ENCODE data around the gene KCMF1. TPM values are rescaled to one million over a fixed set of nuclear protein-coding genes. Genes with fewer than 3 reads are reported as not detected.

Gene KCMF1
- total RNA-seq, 3 donors from 2014 or later (not counting 1 experiment from before 2014, with no cell fraction given), result 70.8 to 81.4 (median 77.1) TPM

GRCh38 chr2:84925336-84925723, 45.6 kb upstream of the KCMF1 start:
- Histone ChIP-seq H3K9me3 (ENCODE audit: control insufficient read depth, insufficient read depth, low read length) (no peaks in the 10 kb centered on the region), H3K27ac (ENCODE audit: low read length) (no peak overlapping the region), H3K4me3 (ENCODE audit: low read length) (no peak overlapping the region), H3K36me3 (ENCODE audit: control insufficient read depth, insufficient read depth, low read length) (no peaks in the 10 kb centered on the region), H3K27me3 (ENCODE audit: control insufficient read depth, insufficient read depth, low read length) (no peaks in the 10 kb centered on the region), H3K4me1 (ENCODE audit: control insufficient read depth, insufficient read depth, low read length) (peaks cover 30% of the 10 kb centered on the region)
- TF ChIP-seq, protein P1, sequence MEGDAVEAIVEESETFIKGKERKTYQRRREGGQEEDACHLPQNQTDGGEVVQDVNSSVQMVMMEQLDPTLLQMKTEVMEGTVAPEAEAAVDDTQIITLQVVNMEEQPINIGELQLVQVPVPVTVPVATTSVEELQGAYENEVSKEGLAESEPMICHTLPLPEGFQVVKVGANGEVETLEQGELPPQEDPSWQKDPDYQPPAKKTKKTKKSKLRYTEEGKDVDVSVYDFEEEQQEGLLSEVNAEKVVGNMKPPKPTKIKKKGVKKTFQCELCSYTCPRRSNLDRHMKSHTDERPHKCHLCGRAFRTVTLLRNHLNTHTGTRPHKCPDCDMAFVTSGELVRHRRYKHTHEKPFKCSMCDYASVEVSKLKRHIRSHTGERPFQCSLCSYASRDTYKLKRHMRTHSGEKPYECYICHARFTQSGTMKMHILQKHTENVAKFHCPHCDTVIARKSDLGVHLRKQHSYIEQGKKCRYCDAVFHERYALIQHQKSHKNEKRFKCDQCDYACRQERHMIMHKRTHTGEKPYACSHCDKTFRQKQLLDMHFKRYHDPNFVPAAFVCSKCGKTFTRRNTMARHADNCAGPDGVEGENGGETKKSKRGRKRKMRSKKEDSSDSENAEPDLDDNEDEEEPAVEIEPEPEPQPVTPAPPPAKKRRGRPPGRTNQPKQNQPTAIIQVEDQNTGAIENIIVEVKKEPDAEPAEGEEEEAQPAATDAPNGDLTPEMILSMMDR (IDR thresholded peaks at IDR 0.05), result no peak
- DNase-seq (no peak), ATAC-seq (no peak)
- Mint-ChIP-seq H3K4me1 (peaks cover 21 to 28% of the 10 kb centered on the region in 2 donors), H3K27ac (peak overlapping the region; percentile 88 to 90), H3K36me3 (no peaks in the 10 kb centered on the region), H3K9me3 (no peaks in the 10 kb centered on the region), H3K27me3 (ENCODE audit: low read depth in 2 of 2) (no peaks in the 10 kb centered on the region), H3K4me3 (peak overlapping the region; percentile 98)
- 98% methylated on average over 2 of the region's 2 CpGs for WGBS (ENCODE audit: insufficient coverage)
- intact Hi-C loops (cut with micrococcal nuclease), result loop anchor here (1.0 kb wide), 3 partner anchors 19 to 430 kb away; no protein-coding TSS in a partner anchor

DNA sequence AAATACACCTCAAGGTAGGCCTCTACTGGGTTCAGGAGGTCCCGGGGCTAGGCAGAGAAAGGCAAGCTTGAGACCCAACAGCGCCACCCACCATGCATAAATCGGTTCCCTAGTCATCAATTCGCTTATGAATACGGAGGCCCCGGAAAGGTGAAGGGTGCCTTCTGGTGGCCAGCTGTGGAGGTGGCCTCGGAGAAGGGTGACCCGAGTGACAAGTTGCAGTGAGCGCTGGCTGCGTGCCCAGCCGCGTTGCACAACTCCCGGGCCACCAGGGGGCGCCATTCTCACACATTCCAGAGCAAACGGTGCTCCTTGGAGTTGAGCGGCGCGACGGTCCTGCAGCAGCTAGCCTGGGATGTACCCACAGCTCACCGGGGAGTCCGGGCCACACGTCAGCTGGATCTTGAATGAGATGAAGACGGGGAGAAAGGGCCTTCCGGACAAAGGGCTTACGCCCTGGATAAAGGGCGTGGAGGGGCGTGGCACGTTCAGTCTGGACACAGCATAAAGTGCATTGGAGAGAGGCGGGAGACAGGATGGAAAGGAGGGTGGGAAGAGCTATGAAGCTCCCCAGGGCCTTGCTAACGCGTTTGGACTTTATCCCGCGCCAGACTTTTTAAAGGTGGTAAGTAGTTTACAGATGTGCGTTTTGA, 45.1 kb upstream of the KCMF1 start:
- no peak overlapping the region for H3K27ac ChIP-seq (ENCODE audit: low read length)
- 4% methylated on average over 34 of the region's 34 CpGs for WGBS (ENCODE audit: insufficient coverage)
- H3K27me3 Mint-ChIP-seq (ENCODE audit: low read depth in 2 of 2), result no peaks in the 10 kb centered on the region
- no peaks in the 10 kb centered on the region for H3K36me3 Mint-ChIP-seq
- no peaks in the 10 kb centered on the region for H3K27me3 ChIP-seq (ENCODE audit: control insufficient read depth, insufficient read depth, low read length)
- no peaks in the 10 kb centered on the region for H3K36me3 ChIP-seq (ENCODE audit: control insufficient read depth, insufficient read depth, low read length)
- H3K4me3 Mint-ChIP-seq, result peak overlapping the region; percentile 98
- no peaks in the 10 kb centered on the region for H3K9me3 ChIP-seq (ENCODE audit: control insufficient read depth, insufficient read depth, low read length)
- no peaks in the 10 kb centered on the region for H3K9me3 Mint-ChIP-seq
- H3K27ac Mint-ChIP-seq, result peak overlapping the region; percentile 88 to 90
- peaks cover 21 to 28% of the 10 kb centered on the region in 2 donors for H3K4me1 Mint-ChIP-seq
- ATAC-seq, result peak; percentile 85 to 92 (median 88)
- intact Hi-C loops (cut with micrococcal nuclease), result loop anchor here (1.0 to 2.0 kb wide), 5 partner anchors 20 to 431 kb away; partner anchors contain the start of gene TRABD2A
- TF ChIP-seq, protein P1 (IDR thresholded peaks at IDR 0.05), result peak; percentile 97
- peaks cover 27% of the 10 kb centered on the region for H3K4me1 ChIP-seq (ENCODE audit: control insufficient read depth, insufficient read depth, low read length)
- H3K4me3 ChIP-seq (ENCODE audit: low read length), result peak overlapping the region; percentile 48
- peak; percentile 97 to 99 for DNase-seq

- no peak for ATAC-seq
- no peaks in the 10 kb centered on the region for H3K9me3 Mint-ChIP-seq
Measured at GRCh38 chr2:84927275-84927627, 43.7 kb upstream of the KCMF1 start.

More at GRCh38 chr2:84927275-84927627, 43.7 kb upstream of the KCMF1 start:
- Mint-ChIP-seq H3K27ac (peak overlapping the region; percentile 71 to 77), H3K36me3 (no peaks in the 10 kb centered on the region), H3K4me3 (peak overlapping the region; percentile 98), H3K27me3 (ENCODE audit: low read depth in 2 of 2) (no peaks in the 10 kb centered on the region), H3K4me1 (peaks cover 21 to 28% of the 10 kb centered on the region in 2 donors)
- Histone ChIP-seq H3K27ac (ENCODE audit: low read length) (no peak overlapping the region), H3K9me3 (ENCODE audit: control insufficient read depth, insufficient read depth, low read length) (no peaks in the 10 kb centered on the region), H3K36me3 (ENCODE audit: control insufficient read depth, insufficient read depth, low read length) (no peaks in the 10 kb centered on the region), H3K4me3 (ENCODE audit: low read length) (no peak overlapping the region), H3K4me1 (ENCODE audit: control insufficient read depth, insufficient read depth, low read length) (peaks cover 27% of the 10 kb centered on the region), H3K27me3 (ENCODE audit: control insufficient read depth, insufficient read depth, low read length) (no peaks in the 10 kb centered on the region)
- TF ChIP-seq, protein P1 (IDR thresholded peaks at IDR 0.05), result peak; percentile 22
- no peak for DNase-seq
- intact Hi-C loops (cut with micrococcal nuclease), result loop anchor here (2.0 kb wide), 2 partner anchors 46 to 88 kb away; partner anchors contain the start of gene TRABD2A
- WGBS (ENCODE audit: insufficient coverage), result 47% methylated on average over 3 of the region's 3 CpGs
